Activated T-cell treated with anti-CD3 and anti-CD28 coated beads, Interleukin-2, amount 50 U/mL, for 48 hours (primary cell): ENCODE results near the gene CCDC157.

Source experiments
- DNase-seq, 2 experiments: peaks; one replicate each; pipeline ENCODE4 v3.0.0-alpha.2; 2020

Gene CCDC157

DNA sequence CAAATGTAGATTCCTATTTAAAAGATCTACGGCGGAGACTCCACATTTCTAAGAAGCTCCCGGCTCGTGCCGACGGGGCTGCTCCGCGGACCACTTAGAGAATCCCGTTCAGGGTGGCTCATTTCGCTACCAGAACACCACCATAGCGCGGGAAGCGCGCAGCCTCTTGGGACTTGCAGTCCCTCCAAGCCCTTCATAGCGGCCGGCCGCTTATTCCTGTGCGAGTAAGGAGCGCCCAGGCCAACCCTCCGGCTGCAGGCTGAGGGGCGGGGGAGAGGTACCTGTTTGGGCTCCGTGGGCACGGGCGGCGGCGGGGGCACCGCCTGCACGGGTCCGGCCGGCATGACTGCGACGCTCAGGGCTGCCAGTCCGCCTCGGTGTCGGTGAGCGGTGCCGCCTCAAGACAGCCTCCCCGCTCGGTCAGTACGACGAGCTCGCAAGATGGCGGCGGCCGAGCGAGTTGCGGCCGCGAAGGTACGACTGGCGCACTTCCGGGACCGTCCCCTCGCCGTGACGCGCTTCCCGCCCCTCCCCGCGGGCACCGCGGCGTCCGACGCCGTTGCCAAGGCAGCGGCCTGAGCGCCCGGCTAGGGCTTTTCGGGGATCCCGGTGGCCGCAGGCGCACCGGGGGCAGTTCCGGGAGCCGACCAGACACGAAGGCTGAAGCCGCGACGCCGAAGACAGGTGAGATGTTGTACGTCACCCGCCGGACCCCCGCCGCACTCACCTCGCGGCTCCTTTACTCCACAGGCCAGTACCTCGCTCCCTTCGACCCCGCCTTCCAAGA lies at the start of gene CCDC157, which contains the start of gene SF3A1:
Gene CCDC157, plus strand, starts transcription at position 559 of the 787 bp plus-strand sequence. CDS start 8,994 bp downstream, outside the sequence.
Gene SF3A1, minus strand, starts transcription at position 446 of the 787 bp plus-strand sequence. Its CDS starts 102 bp downstream, at position 344.
- DNase-seq, result peak; percentile 89 to 91

DNA sequence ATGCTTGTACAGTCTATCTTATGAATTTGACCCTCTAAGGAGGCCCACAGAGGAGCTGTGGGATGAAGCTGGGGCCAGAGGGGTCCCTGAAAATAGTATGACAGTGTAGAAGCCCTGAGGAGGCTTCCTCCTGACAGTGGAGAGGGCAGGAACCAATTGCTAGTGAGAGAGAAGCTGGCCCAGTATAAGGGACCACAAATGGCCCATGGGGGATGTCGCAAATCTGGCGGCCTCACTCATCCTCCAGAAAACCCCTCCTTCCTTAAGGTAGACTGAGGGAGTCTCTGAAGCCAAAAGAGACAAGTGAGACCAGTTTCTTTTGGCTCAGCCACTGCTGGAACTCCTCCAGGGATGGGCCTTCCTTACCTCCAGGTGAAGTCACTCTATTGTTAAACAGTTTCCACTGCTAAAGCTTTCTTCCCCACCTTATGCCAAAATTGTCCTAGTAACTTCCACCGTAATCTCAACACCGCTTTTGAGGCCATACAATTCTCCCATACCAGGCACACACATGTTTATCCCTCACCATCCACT lies 49.7 kb upstream of the CCDC157 start:
- DNase-seq, result no peak

GRCh38 chr22:30308093-30308492 lies 48.7 kb upstream of the CCDC157 start:
- no peak for DNase-seq

- DNase-seq, result no peak
Measured at GRCh38 chr22:30308518-30309230, 48.1 kb upstream of the CCDC157 start.

DNA sequence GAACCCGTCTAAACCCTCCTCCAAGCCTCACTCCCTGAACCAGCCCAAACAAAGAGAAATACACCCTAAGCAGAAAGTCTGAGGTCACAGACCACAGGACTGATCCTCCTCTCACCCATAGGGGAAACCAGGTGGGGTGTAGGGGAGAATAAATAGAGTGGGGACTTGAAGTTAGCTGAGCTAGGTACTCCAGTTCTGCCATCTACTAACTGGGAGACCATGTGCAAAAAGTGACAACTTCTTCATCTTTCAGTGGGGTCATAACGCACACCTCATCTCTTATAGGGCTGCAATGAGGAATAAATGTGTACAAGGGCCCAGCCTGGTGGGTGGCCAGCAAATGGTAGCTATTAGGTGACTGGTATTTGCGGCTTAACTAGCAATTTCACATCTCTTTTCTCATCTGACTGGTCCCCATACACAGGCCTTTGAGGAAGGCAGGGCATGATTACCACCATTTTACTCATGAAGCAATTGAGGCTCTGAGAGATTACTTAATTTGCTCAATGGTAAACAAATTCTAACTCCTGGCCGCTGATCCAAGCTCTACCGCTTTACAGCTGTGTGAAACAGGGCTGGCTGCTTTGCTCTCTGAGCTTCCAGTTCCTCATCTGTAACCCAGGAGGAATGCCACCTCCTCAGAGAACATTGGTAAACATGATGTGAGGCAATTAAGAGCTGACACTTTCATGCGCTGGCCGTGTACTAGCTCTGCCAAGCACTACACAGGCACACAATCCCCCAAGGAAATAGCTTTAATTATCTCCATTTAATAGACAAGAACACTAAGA lies 46.7 kb upstream of the CCDC157 start:
- no peak for DNase-seq

DNA sequence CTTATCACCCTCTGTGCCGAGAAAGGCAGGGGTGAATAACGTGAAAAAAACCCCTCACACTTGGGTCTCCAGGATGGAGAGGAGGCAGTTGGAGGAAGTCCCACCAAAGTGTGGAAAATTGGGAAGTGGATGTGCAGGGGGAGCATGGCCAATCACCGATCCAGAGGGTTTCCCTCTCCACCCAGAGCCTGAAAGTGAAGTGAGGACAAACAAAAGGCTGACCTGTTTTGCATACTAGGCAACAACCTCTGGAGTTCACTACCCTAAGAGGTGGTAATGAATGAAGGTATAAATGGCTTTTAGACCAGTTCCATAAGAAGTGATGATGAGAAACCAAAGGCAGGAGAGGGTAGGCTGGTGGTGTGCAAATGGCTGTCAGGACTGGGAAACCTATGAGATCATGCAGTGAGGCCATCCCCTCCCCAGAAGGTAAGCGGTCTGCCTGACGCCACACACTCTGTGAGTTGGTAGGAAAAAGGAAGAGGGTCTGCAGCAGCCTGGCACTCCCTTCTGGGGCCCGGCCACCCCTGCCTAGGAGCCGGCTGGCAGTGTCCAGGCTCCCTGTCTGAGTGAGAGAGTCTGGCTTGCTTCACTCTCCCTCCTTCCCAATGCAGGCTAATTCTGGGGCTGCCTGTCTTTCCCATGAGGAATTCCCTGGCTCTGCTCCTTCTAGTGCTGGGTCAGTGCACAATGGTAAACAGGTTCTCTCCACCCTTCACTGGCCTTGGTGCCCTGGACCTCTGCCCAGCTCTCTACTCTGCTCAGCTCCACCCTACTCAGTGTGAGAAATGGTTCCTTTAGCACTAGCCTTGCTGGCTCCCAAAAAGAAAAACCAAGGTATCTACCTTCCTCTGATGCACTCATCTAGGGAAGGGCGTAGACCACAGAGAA lies 45.7 kb upstream of the CCDC157 start:
- DNase-seq, result no peak

DNA sequence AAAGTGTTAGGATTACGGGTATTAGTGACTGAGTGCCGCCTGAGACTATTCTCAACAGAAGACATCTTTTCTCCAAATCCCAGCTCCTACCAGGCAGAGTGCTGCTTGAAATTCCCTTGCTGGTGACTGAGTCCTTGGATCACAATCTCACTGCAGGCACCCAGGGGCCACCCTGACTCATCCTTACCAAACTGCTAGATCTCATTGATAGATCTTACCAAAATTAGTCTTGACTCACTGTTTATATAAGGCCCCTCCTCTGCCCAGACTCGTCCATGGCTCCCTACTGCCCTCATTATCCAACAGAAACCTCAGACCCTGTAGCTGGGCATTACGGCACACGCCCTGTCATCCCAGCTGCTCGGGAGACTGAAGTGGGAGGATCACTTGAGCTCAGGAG lies 44.8 kb upstream of the CCDC157 start:
- no peak for DNase-seq

GRCh38 chr22:30313527-30314363 lies 43.1 kb upstream of the CCDC157 start:
- no peak for DNase-seq

DNA sequence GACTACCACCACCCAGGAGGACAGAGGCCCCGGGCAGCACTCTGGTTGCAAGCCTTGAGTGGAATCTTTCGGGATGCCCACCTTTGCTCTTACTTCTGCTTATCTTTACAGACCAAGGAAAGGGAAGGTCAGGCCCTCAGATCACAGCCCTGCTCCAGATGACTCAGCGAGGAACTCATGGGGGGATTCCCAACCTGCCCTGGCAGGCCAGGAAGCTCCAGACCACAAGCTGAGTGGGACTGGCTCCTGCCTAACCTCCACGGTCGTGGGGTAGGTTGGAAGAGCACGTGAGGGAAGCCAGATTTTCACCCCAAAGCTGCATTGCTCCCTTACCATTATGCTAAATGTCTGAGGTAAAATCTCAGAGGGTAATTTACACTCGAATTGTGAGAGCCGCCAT lies 41.9 kb upstream of the CCDC157 start:
- DNase-seq, result peak; percentile 60 to 67

DNA sequence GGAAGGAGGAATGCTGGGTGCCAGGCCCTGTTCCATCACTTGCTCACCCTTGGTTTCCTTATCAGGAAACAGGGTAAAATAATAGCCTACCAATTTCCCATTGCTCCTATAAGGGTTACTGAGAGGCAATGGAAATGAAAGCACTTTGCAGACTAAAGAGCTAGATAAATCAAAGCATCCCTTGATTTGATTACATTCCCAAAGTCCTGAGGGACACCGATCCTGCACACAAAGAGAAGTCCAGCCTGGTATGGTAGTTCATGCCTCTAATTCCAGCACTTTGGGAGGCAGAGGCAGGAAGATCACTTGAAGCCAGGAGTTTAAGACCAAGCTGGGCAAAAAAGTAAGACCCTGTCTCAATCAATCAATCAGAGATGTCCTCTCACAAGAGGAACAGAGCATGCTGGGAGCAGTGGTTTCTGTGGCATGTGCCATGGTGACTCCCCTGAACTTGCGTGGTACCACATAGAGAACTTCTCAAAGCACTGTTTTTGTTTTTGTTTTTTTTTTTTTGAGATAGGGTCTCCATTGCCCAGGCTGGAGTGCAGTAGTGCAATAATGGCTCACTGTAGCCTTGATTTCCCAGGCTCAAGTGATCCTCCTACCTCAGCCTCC lies 40.7 kb upstream of the CCDC157 start:
- no peak for DNase-seq

- no peak for DNase-seq
Measured at GRCh38 chr22:30317778-30318177, 39.0 kb upstream of the CCDC157 start.

GRCh38 chr22:30318799-30319419 lies 37.9 kb upstream of the CCDC157 start:
- no peak for DNase-seq

DNA sequence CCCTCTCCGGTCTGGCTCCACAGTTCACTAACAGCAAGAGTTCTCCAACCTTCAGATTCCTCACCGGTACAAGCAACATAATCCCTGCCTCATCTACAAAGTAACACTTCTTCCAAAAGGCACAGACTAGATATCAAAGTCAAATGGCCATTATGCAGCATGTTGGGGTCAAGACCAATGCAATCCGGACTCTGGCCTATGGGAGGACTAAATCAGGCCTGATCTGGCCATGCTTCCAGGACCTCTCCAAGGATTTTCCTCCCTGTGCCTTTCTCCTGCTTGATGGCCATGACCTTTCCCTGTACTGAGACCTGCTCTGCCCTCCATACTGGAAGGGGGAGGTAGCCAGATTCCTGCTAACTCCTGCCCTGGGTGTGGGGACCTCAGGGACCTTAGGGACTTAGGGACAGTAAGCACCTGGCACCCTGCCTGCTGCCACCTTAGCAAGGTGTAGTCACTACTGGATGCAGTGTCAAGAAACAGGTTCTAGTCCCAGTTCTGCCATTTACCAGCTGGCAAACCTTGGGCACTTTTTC lies 36.7 kb upstream of the CCDC157 start:
- DNase-seq, result no peak

- DNase-seq, result no peak
Measured at GRCh38 chr22:30321461-30321860, 35.3 kb upstream of the CCDC157 start.

GRCh38 chr22:30323246-30323645 lies 33.6 kb upstream of the CCDC157 start:
- DNase-seq, result no peak

GRCh38 chr22:30324014-30324730 lies 32.6 kb upstream of the CCDC157 start:
- no peak for DNase-seq

- DNase-seq, result no peak
Measured at GRCh38 chr22:30325065-30325720, 31.6 kb upstream of the CCDC157 start.

- DNase-seq, result no peak
Measured at GRCh38 chr22:30325724-30326254, 31.0 kb upstream of the CCDC157 start.
